Esophagus muscularis mucosa (tissue), 4 donors: ENCODE measurements around the gene SLC38A10. TPM values are rescaled to one million over a fixed set of nuclear protein-coding genes. Genes with fewer than 3 reads are reported as not detected.

Source experiments
- DNase-seq: peaks from one replicate; pipeline ENCODE4 v3.0.0-alpha.2; 2017; ENCODE audit errors: extremely low spot score
- H3K27ac ChIP-seq, 4 donors: fragments of 200-600 bp; sonication (generic); replicated peaks in 1 of 4; 1 replicate in 3 of 4; 2 replicates in 1 of 4; pipeline ENCODE4 v1.5.1; 2016 to 2019; ENCODE audit warnings: mild to moderate bottlenecking in 1 of 4
- H3K27me3 ChIP-seq, 4 donors: fragments of 200-600 bp; sonication (generic); one replicate each; pipeline versions ENCODE4 v1.5.1 to v1.6.0; 2016 to 2019
- H3K36me3 ChIP-seq, 4 donors: fragments of 200-600 bp; sonication (generic); one replicate each; pipeline ENCODE4 v1.5.1; 2016 to 2019
- H3K4me1 ChIP-seq, 4 donors: fragments of 200-600 bp; sonication (generic); one replicate each; pipeline ENCODE4 v1.5.1; 2016 to 2019
- H3K4me3 ChIP-seq, 4 donors: fragments of 200-600 bp; sonication (generic); 1 replicate in 2 of 4; 2 replicates in 2 of 4; pipeline ENCODE4 v1.5.1; 2016 to 2019; ENCODE audit warnings: mild to moderate bottlenecking in 4 of 4, moderate library complexity in 1 of 4
- H3K9me3 ChIP-seq, 4 donors: fragments of 200-600 bp; sonication (generic); 1 replicate in 3 of 4; 2 replicates in 1 of 4; pipeline ENCODE4 v1.5.1; 2016 to 2019
- CTCF ChIP-seq, 3 experiments: fragments of 200-600 bp in 2 of 3; fragments of 450-650 bp in 1 of 3; sonication (generic) in 2 of 3; IDR thresholded peaks; one replicate each; pipeline ENCODE4 v1.5.1; 2017 to 2019; ENCODE audit warnings: antibody characterized with exemption in 3 of 3, mild to moderate bottlenecking in 2 of 3, moderate library complexity in 1 of 3
- EP300 ChIP-seq: sonication (generic); formaldehyde crosslinking; IDR thresholded peaks from one replicate; pipeline ENCODE4 v1.6.1; 2017; ENCODE audit warnings: antibody characterized with exemption
- POLR2A ChIP-seq: fragments of 450-650 bp; IDR thresholded peaks from one replicate; pipeline ENCODE4 v1.6.1; 2017; ENCODE audit warnings: antibody characterized with exemption, moderate library complexity, mild to moderate bottlenecking, low read depth
- POLR2AphosphoS5 ChIP-seq, 2 donors: sonication (generic); formaldehyde crosslinking; IDR thresholded peaks; one replicate each; pipeline ENCODE4 v1.6.1; 2017; ENCODE audit warnings: antibody characterized with exemption in 2 of 2
- WGBS: methylation state at CpG from one replicate; pipeline ENCODE4 v1.1.5; 2018; 5-methylcytosine and 5-hydroxymethylcytosine counted together
- intact Hi-C: fragments of 100-400 bp; cut with DNase I; formaldehyde crosslinking; loops from one replicate; pipeline ENCODE4 v1.15.1; 2023
- total RNA-seq, 4 donors: library from RNA; depleted of rRNA; stranded (reverse); fragments of >200 nt; gene quantifications; one replicate each; pipeline versions ENCODE4 v1.1.0 to v1.2.1, GENCODE V29; 2016

SLC38A10 gene
- total RNA-seq, 4 donors from 2014 or later = 78.0 to 103 (median 93.4) TPM

DNA sequence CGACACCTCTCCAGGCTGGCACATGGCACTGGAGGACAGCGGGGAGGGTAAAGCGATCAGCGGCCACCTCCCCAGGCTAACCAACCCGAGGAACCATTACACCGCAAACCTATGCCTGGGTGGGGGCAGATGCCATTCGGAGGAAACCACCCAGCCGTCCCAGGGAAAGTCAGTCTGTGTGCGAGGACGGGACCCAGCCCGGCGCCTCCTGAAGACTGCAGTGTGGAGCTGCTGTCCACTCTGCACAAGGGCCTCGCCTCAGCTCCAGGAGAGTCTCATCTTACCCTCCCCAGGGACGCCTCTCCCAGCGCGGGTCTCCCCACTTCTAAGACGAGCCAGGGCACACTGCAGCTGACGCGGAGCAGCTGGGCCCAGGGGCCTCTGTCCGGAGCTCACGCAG lies 8.0 kb downstream of the SLC38A10 start:
- intact Hi-C loops = no loop called here
- H3K9me3 ChIP-seq = no peaks in the 10 kb centered on the region
- H3K27me3 ChIP-seq = no peaks in the 10 kb centered on the region
- H3K27ac ChIP-seq = peak overlapping the region in 1 of 4 donors; percentile 60
- no peak overlapping the region for H3K4me3 ChIP-seq
- 93% methylated on average over 12 of the region's 21 CpGs for WGBS
- H3K4me1 ChIP-seq = peaks cover 33 to 42% (median 39%) of the 10 kb centered on the region in 4 donors
- TF ChIP-seq POLR2A (no peak), POLR2AphosphoS5 (IDR thresholded peaks at IDR 0.05) (no peak), EP300 (no peak), CTCF (IDR thresholded peaks at IDR 0.05) (no peak)
- H3K36me3 ChIP-seq = peaks cover 15 to 63% (median 47%) of the 10 kb centered on the region in 4 donors
- no peak for DNase-seq

- H3K27me3 ChIP-seq = no peaks in the 10 kb centered on the region
- H3K36me3 ChIP-seq = peaks cover 19 to 68% (median 52%) of the 10 kb centered on the region in 4 donors
- H3K4me3 ChIP-seq = no peak overlapping the region
- intact Hi-C loops = no loop called here
- 92% methylated on average over 21 of the region's 23 CpGs for WGBS
- H3K9me3 ChIP-seq = no peaks in the 10 kb centered on the region
- no peak for TF ChIP-seq POLR2A
- no peak for TF ChIP-seq CTCF (IDR thresholded peaks at IDR 0.05)
- no peak for TF ChIP-seq POLR2AphosphoS5 (IDR thresholded peaks at IDR 0.05)
- no peak for TF ChIP-seq EP300
- no peak for DNase-seq
- peaks cover 27 to 37% (median 34%) of the 10 kb centered on the region in 4 donors for H3K4me1 ChIP-seq
- peak overlapping the region; percentile 60 to 81 (median 75) for H3K27ac ChIP-seq
Measured at GRCh38 chr17:81286491-81287145, 8.5 kb downstream of the SLC38A10 start.

DNA sequence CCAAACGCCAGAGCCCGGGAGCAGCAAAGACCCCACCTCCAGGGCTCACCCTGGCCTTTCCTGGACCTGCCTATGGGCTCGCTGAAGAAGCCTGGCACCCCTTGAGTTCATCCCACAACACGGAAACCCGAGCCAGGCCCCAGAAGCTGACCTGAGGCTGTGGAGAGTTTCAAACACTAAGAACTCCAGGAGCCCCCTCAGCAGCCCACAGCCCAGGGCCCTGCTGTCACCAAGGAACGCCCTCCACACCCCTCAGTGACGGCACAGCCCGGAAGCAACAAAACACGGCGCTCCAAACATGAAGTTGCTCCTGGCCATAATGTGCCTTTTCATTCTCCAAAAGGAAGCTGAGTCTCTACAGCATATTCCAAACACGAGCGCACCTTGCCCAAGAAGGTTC lies 9.2 kb downstream of the SLC38A10 start:
- intact Hi-C loops = no loop called here
- 66% methylated on average over 9 of the region's 12 CpGs for WGBS
- DNase-seq = no peak
- peak overlapping the region; percentile 38 to 54 (median 42) for H3K4me3 ChIP-seq
- TF ChIP-seq POLR2A (no peak), CTCF (IDR thresholded peaks at IDR 0.05) (no peak), EP300 (no peak), POLR2AphosphoS5 (IDR thresholded peaks at IDR 0.05) (no peak)
- H3K36me3 ChIP-seq = peaks cover 19 to 73% (median 58%) of the 10 kb centered on the region in 4 donors
- peaks cover 22 to 33% (median 32%) of the 10 kb centered on the region in 4 donors for H3K4me1 ChIP-seq
- H3K27ac ChIP-seq = peak overlapping the region; percentile 60 to 81 (median 75)
- no peaks in the 10 kb centered on the region for H3K9me3 ChIP-seq
- H3K27me3 ChIP-seq = no peaks in the 10 kb centered on the region

GRCh38 chr17:81285179-81285878 lies 9.8 kb downstream of the SLC38A10 start:
- intact Hi-C loops = no loop called here
- DNase-seq = peak; percentile 94
- WGBS = 51% methylated on average over 31 of the region's 37 CpGs

DNA sequence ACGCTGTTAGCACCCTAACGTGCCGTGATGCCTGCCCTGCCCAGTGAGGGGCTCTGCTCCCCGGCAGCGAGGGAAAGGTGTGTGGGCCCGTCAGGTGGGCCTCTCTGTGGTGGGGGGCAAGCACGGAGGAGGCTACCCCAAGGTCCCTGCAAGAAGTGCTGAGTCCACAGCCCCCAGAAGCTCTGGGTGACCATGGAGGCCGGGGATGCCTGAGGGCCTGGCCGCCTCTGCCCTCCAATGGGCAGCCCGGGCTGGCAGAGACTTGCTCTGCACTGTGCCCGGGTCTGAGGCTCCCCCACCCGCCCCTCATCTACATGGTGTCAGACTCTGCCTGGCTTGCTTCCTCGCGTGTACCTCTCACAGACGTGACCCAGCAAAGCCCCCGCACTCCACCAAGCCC lies 12.2 kb downstream of the SLC38A10 start:
- no peak for DNase-seq
- 93% methylated on average over 5 of the region's 16 CpGs for WGBS
- intact Hi-C loops = no loop called here
- Histone ChIP-seq H3K4me3 (no peak overlapping the region), H3K27ac (no peak overlapping the region), H3K4me1 (peaks cover 32 to 63% (median 56%) of the 10 kb centered on the region in 4 donors), H3K27me3 (no peaks in the 10 kb centered on the region), H3K36me3 (peaks cover 14 to 67% (median 61%) of the 10 kb centered on the region in 4 donors), H3K9me3 (no peaks in the 10 kb centered on the region)
- TF ChIP-seq EP300 = no peak
- TF ChIP-seq POLR2AphosphoS5 (IDR thresholded peaks at IDR 0.05) = no peak
- no peak for TF ChIP-seq CTCF (IDR thresholded peaks at IDR 0.05)
- no peak for TF ChIP-seq POLR2A

More at GRCh38 chr17:81285179-81285878, 9.8 kb downstream of the SLC38A10 start:
- H3K4me3 ChIP-seq = peak overlapping the region; percentile 38 to 54 (median 42)
- TF ChIP-seq EP300 = no peak
- peak in 1 of 2 donors; percentile 45 for TF ChIP-seq POLR2AphosphoS5 (IDR thresholded peaks at IDR 0.05)
- no peaks in the 10 kb centered on the region for H3K9me3 ChIP-seq
- H3K27me3 ChIP-seq = no peaks in the 10 kb centered on the region
- peaks cover 19 to 73% (median 64%) of the 10 kb centered on the region in 4 donors for H3K36me3 ChIP-seq
- H3K4me1 ChIP-seq = peaks cover 26 to 39% (median 34%) of the 10 kb centered on the region in 4 donors
- H3K27ac ChIP-seq = peak overlapping the region; percentile 60 to 81 (median 75)
